Measurements from ENCODE around the gene PRRG1. TPM values are rescaled to one million over a fixed set of nuclear protein-coding genes. Genes with fewer than 3 reads are reported as not detected.
A peak's percentile ranks its signal among the peaks of the same experiment; 100 is the strongest.

The PRRG1 gene
- polyA plus RNA-seq, 1 experiment: 15.4 TPM

GRCh38 chrX:37347420-37347819, 1.7 kb upstream of the PRRG1 start:
- Histone ChIP-seq H3K36me3 (ENCODE audit: control insufficient read depth, insufficient read depth, low read length) (no peaks in the 10 kb centered on the region), H3K4me3 (ENCODE audit: low read depth, low read length) (no peak overlapping the region), H3K27me3 (ENCODE audit: control insufficient read depth, insufficient read depth, low read length) (no peaks in the 10 kb centered on the region)
- CTCF ChIA-PET: no interaction called here
- no peak for DNase-seq (ENCODE audit: low read depth)
- POLR2A ChIA-PET: no interaction called here
- TF ChIP-seq CTCF (IDR thresholded peaks at IDR 0.05; ENCODE audit: insufficient read depth, low read depth, low read length): no peak

GRCh38 chrX:37348231-37348970, 763 bp upstream of the PRRG1 start:
- TF ChIP-seq CTCF (IDR thresholded peaks at IDR 0.05; ENCODE audit: insufficient read depth, low read depth, low read length): no peak
- DNase-seq (ENCODE audit: low read depth): peak; percentile 27
- Histone ChIP-seq H3K27me3 (ENCODE audit: control insufficient read depth, insufficient read depth, low read length) (no peaks in the 10 kb centered on the region), H3K4me3 (ENCODE audit: low read depth, low read length) (peak overlapping the region; percentile 32), H3K36me3 (ENCODE audit: control insufficient read depth, insufficient read depth, low read length) (no peaks in the 10 kb centered on the region)
- CTCF ChIA-PET: no interaction called here
- POLR2A ChIA-PET: no interaction called here

- TF ChIP-seq CTCF (IDR thresholded peaks at IDR 0.05; ENCODE audit: insufficient read depth, low read depth, low read length): no peak
- Histone ChIP-seq H3K4me3 (ENCODE audit: low read depth, low read length) (peak overlapping the region; percentile 32), H3K27me3 (ENCODE audit: control insufficient read depth, insufficient read depth, low read length) (no peaks in the 10 kb centered on the region), H3K36me3 (ENCODE audit: control insufficient read depth, insufficient read depth, low read length) (no peaks in the 10 kb centered on the region)
- no peak for DNase-seq (ENCODE audit: low read depth)
- ChIA-PET CTCF (no interaction called here), POLR2A (no interaction called here)
Observed at GRCh38 chrX:37348971-37349220, 268 bp upstream of the PRRG1 start.

- no peak for TF ChIP-seq CTCF (IDR thresholded peaks at IDR 0.05; ENCODE audit: insufficient read depth, low read depth, low read length)
- POLR2A ChIA-PET: no interaction called here
- Histone ChIP-seq H3K36me3 (ENCODE audit: control insufficient read depth, insufficient read depth, low read length) (no peaks in the 10 kb centered on the region), H3K27me3 (ENCODE audit: control insufficient read depth, insufficient read depth, low read length) (no peaks in the 10 kb centered on the region), H3K4me3 (ENCODE audit: low read depth, low read length) (peak overlapping the region; percentile 76)
- DNase-seq (ENCODE audit: low read depth): no peak
- CTCF ChIA-PET: no interaction called here
Observed at GRCh38 chrX:37350034-37350365, 836 bp downstream of the PRRG1 start.

- no peak for DNase-seq (ENCODE audit: low read depth)
- Histone ChIP-seq H3K4me3 (ENCODE audit: low read depth, low read length) (no peak overlapping the region), H3K27me3 (ENCODE audit: control insufficient read depth, insufficient read depth, low read length) (no peaks in the 10 kb centered on the region), H3K36me3 (ENCODE audit: control insufficient read depth, insufficient read depth, low read length) (no peaks in the 10 kb centered on the region)
- ChIA-PET CTCF (no interaction called here), POLR2A (no interaction called here)
- TF ChIP-seq CTCF (IDR thresholded peaks at IDR 0.05; ENCODE audit: insufficient read depth, low read depth, low read length): no peak
Observed at GRCh38 chrX:37353646-37354045, 4.5 kb downstream of the PRRG1 start.
